HL-60 (cell line): ENCODE results near the gene PRKD1.
"Not testable (repeated sequence)": the region's sequence is repeated elsewhere in the genome, so short reads cannot be mapped to it uniquely, and the experiment has no call there.

Source experiments
- DNase-seq, 2 experiments: peaks; one replicate each; pipeline ENCODE4 v3.0.0-alpha.2; 2010 to 2020; ENCODE audit warnings: low read depth in 1 of 2, low spot score in 1 of 2
- H3K27ac ChIP-seq: fragments of 250-450 bp; sonication (Bioruptor Pico); replicated peaks from 2 replicates; pipeline ENCODE4 v1.5.1; 2020; ENCODE audit warnings: mild to moderate bottlenecking, moderate library complexity
- H3K27me3 ChIP-seq: fragments of 250-450 bp; sonication (Bioruptor Pico); 2 replicates; pipeline ENCODE4 v1.5.1; 2021; ENCODE audit warnings: mild to moderate bottlenecking, moderate library complexity; ENCODE audit not compliant: insufficient read depth, poor library complexity, severe bottlenecking
- H3K4me3 ChIP-seq: replicated peaks from 2 replicates; pipeline ENCODE4 v1.5.1; 2011; ENCODE audit warnings: mild to moderate bottlenecking, control low read depth, low read length; ENCODE audit not compliant: insufficient read depth
- GABPA ChIP-seq: IDR thresholded peaks from 2 replicates; pipeline ENCODE4 v1.6.1; 2012; ENCODE audit warnings: low read depth
- POLR2AphosphoS5 ChIP-seq: IDR thresholded peaks from 2 replicates; pipeline ENCODE4 v1.6.1; 2012; ENCODE audit warnings: low read depth
- SPI1 ChIP-seq: IDR thresholded peaks from 2 replicates; pipeline ENCODE4 v1.6.1; 2012; ENCODE audit warnings: low read depth, mild to moderate bottlenecking, borderline replicate concordance
- TF ChIP-seq, protein P1 (sequence below): IDR thresholded peaks from 2 replicates; pipeline ENCODE4 v1.6.1; 2012; ENCODE audit warnings: low read depth; ENCODE audit not compliant: insufficient replicate concordance
- TF ChIP-seq, protein P2 (sequence below): IDR thresholded peaks from one replicate; pipeline ENCODE4 v1.5.1; 2011; ENCODE audit warnings: low read length, control low read depth, inconsistent platforms; ENCODE audit not compliant: insufficient read depth

The PRKD1 gene

DNA sequence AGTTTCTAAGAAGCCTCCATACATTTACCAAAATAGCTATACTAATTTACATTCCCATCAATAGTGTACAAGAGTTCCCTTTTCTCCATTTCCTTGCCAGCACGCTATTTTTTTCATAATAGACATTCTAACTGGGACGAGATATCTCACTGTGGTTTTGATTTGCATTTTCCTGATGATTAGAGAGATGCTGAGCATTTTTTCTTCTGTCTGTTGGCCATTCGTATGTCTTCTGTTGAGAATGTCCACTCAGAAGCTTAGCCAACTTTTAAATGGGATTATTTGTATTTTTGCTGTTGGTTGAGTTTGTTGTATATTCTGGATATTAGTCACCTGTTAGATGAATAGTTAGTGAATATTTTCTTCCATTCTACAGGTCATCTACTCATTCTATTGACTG lies 144.1 kb downstream of the PRKD1 start:
- no peak overlapping the region for H3K27ac ChIP-seq
- no peak overlapping the region for H3K4me3 ChIP-seq
- DNase-seq, result no peak
- TF ChIP-seq, protein P1, sequence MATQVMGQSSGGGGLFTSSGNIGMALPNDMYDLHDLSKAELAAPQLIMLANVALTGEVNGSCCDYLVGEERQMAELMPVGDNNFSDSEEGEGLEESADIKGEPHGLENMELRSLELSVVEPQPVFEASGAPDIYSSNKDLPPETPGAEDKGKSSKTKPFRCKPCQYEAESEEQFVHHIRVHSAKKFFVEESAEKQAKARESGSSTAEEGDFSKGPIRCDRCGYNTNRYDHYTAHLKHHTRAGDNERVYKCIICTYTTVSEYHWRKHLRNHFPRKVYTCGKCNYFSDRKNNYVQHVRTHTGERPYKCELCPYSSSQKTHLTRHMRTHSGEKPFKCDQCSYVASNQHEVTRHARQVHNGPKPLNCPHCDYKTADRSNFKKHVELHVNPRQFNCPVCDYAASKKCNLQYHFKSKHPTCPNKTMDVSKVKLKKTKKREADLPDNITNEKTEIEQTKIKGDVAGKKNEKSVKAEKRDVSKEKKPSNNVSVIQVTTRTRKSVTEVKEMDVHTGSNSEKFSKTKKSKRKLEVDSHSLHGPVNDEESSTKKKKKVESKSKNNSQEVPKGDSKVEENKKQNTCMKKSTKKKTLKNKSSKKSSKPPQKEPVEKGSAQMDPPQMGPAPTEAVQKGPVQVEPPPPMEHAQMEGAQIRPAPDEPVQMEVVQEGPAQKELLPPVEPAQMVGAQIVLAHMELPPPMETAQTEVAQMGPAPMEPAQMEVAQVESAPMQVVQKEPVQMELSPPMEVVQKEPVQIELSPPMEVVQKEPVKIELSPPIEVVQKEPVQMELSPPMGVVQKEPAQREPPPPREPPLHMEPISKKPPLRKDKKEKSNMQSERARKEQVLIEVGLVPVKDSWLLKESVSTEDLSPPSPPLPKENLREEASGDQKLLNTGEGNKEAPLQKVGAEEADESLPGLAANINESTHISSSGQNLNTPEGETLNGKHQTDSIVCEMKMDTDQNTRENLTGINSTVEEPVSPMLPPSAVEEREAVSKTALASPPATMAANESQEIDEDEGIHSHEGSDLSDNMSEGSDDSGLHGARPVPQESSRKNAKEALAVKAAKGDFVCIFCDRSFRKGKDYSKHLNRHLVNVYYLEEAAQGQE, result no peak
- TF ChIP-seq GABPA, result no peak
- TF ChIP-seq POLR2AphosphoS5, result no peak
- TF ChIP-seq, protein P2, sequence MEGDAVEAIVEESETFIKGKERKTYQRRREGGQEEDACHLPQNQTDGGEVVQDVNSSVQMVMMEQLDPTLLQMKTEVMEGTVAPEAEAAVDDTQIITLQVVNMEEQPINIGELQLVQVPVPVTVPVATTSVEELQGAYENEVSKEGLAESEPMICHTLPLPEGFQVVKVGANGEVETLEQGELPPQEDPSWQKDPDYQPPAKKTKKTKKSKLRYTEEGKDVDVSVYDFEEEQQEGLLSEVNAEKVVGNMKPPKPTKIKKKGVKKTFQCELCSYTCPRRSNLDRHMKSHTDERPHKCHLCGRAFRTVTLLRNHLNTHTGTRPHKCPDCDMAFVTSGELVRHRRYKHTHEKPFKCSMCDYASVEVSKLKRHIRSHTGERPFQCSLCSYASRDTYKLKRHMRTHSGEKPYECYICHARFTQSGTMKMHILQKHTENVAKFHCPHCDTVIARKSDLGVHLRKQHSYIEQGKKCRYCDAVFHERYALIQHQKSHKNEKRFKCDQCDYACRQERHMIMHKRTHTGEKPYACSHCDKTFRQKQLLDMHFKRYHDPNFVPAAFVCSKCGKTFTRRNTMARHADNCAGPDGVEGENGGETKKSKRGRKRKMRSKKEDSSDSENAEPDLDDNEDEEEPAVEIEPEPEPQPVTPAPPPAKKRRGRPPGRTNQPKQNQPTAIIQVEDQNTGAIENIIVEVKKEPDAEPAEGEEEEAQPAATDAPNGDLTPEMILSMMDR, result no peak
- no peak for TF ChIP-seq SPI1
- H3K27me3 ChIP-seq, result no peaks in the 10 kb centered on the region

DNA sequence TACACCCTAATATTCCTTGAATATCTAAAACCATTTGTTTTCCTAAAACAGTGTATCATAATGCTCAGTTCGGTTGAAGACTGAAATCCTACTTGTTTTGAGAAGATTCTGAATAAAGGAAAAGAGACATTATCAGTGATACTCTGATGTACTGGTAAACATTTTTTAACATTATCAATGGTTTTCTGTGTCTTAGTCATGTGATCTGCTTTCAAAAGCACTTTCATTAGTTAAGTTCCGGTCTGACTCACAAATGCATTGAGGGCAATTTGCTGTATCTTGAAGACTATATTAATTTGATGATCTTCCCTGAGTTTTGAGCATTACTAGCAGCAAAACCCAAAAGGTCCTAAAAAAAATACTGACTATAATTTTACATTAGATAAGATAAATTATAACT lies 145.6 kb downstream of the PRKD1 start:
- H3K27me3 ChIP-seq, result no peaks in the 10 kb centered on the region
- H3K4me3 ChIP-seq, result no peak overlapping the region
- H3K27ac ChIP-seq, result no peak overlapping the region
- TF ChIP-seq, protein P2, result no peak
- TF ChIP-seq POLR2AphosphoS5 (no peak), SPI1 (no peak), GABPA (no peak)
- TF ChIP-seq, protein P1, result no peak
- DNase-seq, result no peak

DNA sequence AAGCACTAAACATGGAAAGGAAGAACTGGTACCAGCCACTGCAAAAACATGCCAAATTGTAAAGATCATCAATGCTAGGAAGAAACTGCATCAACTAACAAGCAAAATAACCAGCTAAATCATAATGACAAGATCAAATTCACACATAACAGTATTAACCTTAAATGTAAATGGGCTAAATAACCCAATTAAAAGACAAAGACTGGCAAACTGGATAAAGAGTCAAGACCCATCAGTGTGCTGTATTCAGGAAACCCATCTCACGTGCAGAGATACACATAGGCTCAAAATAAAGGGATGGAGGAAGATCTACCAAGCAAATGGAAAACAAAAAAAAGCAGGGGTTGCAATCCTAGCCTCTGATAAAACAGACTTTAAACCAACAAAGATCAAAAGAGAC lies 150.5 kb downstream of the PRKD1 start:
- not testable (repeated sequence) for H3K27me3 ChIP-seq, DNase-seq, H3K27ac ChIP-seq, H3K4me3 ChIP-seq

DNA sequence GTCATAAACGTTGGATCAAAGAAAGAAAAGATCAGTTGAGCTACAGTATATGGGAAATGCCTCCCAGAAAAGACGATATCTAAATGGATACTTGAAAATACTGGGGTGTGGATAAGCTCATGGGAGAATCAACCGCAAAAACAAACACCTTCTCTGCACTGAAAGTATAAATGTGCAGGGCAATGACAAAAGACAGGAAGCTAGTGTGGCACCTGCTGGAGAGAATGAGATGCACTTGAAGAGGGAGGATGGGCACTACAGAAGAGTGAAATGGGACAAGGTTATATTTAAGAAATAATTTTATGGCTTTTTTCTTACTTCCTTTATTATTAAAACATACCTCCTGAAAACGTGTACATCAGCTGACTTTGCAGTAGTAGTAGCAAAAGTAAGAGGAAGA lies 153.7 kb downstream of the PRKD1 start:
- no peak overlapping the region for H3K4me3 ChIP-seq
- no peaks in the 10 kb centered on the region for H3K27me3 ChIP-seq
- TF ChIP-seq, protein P1, result no peak
- no peak for TF ChIP-seq GABPA
- TF ChIP-seq, protein P2, result no peak
- no peak for TF ChIP-seq POLR2AphosphoS5
- TF ChIP-seq SPI1, result no peak
- H3K27ac ChIP-seq, result no peak overlapping the region
- DNase-seq, result no peak
